MCF 10A (cell line): Measurements from ENCODE around the gene POLR2F. TPM values are rescaled to one million over a fixed set of nuclear protein-coding genes. Genes with fewer than 3 reads are reported as not detected.

Experiments used
- Bru-seq: library from RNA; stranded (reverse); fragments of 400-500 nt; gene quantifications from one replicate; lab custom pipeline; 2021; lab: Mats Ljungman, UMichigan
- BruChase-seq, 2 experiments: library from RNA; stranded (reverse); fragments of 400-500 nt; gene quantifications; one replicate each; lab custom pipeline; 2021; lab: Mats Ljungman, UMichigan
- BruUV-seq: library from RNA; stranded (reverse); fragments of 400-500 nt; replicated peaks from 2 replicates; lab custom pipeline; 2021; lab: Mats Ljungman, UMichigan
- CTCF ChIA-PET: fragments of 300-600 bp; sonication (Branson Sonifier 250); formaldehyde crosslinking; extraction: SDS; loops from one replicate; lab custom pipeline; 2021; ENCODE audit warnings: antibody characterized with exemption, inconsistent platforms; lab: Yijun Ruan, JAX
- POLR2A ChIA-PET: fragments of 300-600, 350-650 bp; sonication (Branson Sonifier 250); formaldehyde crosslinking; extraction: SDS; loops from one replicate; lab custom pipeline; 2020; ENCODE audit warnings: antibody characterized with exemption, inconsistent platforms; lab: Yijun Ruan, JAX
- DNase-seq: peaks from one replicate; pipeline ENCODE4 v3.0.0-alpha.2; 2018; ENCODE audit not compliant: unreplicated experiment
- H3K27ac Mint-ChIP-seq: one replicate; pipeline ENCODE4 v1.8.0; 2022; ENCODE audit warnings: mild to moderate bottlenecking, low read depth, mixed read lengths; ENCODE audit not compliant: unreplicated experiment
- H3K27me3 Mint-ChIP-seq: one replicate; pipeline ENCODE4 v1.8.0; 2022; ENCODE audit warnings: mixed read lengths; ENCODE audit not compliant: insufficient read depth, unreplicated experiment
- H3K36me3 Mint-ChIP-seq: one replicate; pipeline ENCODE4 v1.8.0; 2022; ENCODE audit warnings: mild to moderate bottlenecking, moderate library complexity, mixed read lengths; ENCODE audit not compliant: insufficient read depth, unreplicated experiment
- H3K4me1 Mint-ChIP-seq: one replicate; pipeline ENCODE4 v1.8.0; 2022; ENCODE audit warnings: mixed read lengths; ENCODE audit not compliant: insufficient read depth, unreplicated experiment
- H3K4me3 Mint-ChIP-seq: one replicate; pipeline ENCODE4 v1.8.0; 2022; ENCODE audit warnings: mild to moderate bottlenecking, moderate library complexity, mixed read lengths; ENCODE audit not compliant: unreplicated experiment
- H3K9me3 Mint-ChIP-seq: one replicate; pipeline ENCODE4 v1.8.0; 2022; ENCODE audit warnings: mixed read lengths; ENCODE audit not compliant: unreplicated experiment
- CTCF ChIP-seq: fragments of 200-600 bp; IDR thresholded peaks from one replicate; pipeline ENCODE4 v1.8.0; 2022; ENCODE audit warnings: antibody characterized with exemption, mild to moderate bottlenecking; ENCODE audit not compliant: unreplicated experiment
- intact Hi-C: fragments of 100-400 bp; cut with micrococcal nuclease; formaldehyde crosslinking; loops from 2 replicates; pipeline ENCODE4 v1.14.1; 2022
- long read RNA-seq: library from polyadenylated mRNA; stranded (forward); transcript quantifications from one replicate; pipeline ENCODE4 v2.0.0, GENCODE V29; 2022
- total RNA-seq: library from RNA; stranded (reverse); gene quantifications from 2 replicates; pipeline ENCODE4 v1.2.3, GENCODE V29; 2022

The POLR2F gene
- 87.5 and 97.6 TPM in 2 replicates for total RNA-seq
- Bru-seq, nascent RNA: percentile 38 among the genes with signal in this experiment
- BruChase-seq, experiment 1, labeled RNA remaining after a 6-hour chase: percentile 45 among the genes with signal in this experiment
- percentile 39 among the genes with signal in this experiment for BruChase-seq, experiment 2, labeled RNA remaining after a 2-hour chase
- long read RNA-seq, transcript POLR2F-205 (5 exons, 2,106 nt): major isoform, 86 of 96 reads
- long read RNA-seq, partial matches to known transcripts: 1 of 96 reads
- long read RNA-seq, other reads (novel, unspliced or antisense): 4 of 96 reads

- H3K4me1 Mint-ChIP-seq: peaks cover 18% of the 10 kb centered on the region
- intact Hi-C loops: loop anchor here (1.0 kb wide), 1 partner anchor 19 kb away; no protein-coding TSS in a partner anchor
- CTCF ChIA-PET: interaction anchor here (0.6 to 2.1 kb wide), 11 partner anchors 11 to 90 kb away, joined by 3 to 10 read pairs (median 4); no protein-coding TSS in a partner anchor
- peaks cover 42% of the 10 kb centered on the region for H3K36me3 Mint-ChIP-seq
- no peak for TF ChIP-seq CTCF
- H3K27me3 Mint-ChIP-seq: no peaks in the 10 kb centered on the region
- no peaks in the 10 kb centered on the region for H3K9me3 Mint-ChIP-seq
- BruUV-seq: TSS peak; percentile 21
- peak; percentile 96 for DNase-seq
- POLR2A ChIA-PET: interaction anchor here (0.7 to 3.9 kb wide), 21 partner anchors 9 to 360 kb away, joined by 3 to 32 read pairs (median 6); partner anchors contain the start of genes ANKRD54, GCAT, MICALL1 and PDXP
- peak within 1 kb of the TSS; percentile 76 for H3K4me3 Mint-ChIP-seq
- H3K27ac Mint-ChIP-seq: peak within 1 kb of the TSS; percentile 84
Observed at GRCh38 chr22:37953437-37954179, at the start of gene POLR2F, which contains the start of gene C22orf23. TSS of gene POLR2F (plus strand) at chr22:37953699. CDS start at chr22:37953788, 89 bp downstream. TSS of gene C22orf23 (minus strand) at chr22:37953601. CDS start at chr22:37953149, 452 bp downstream.

GRCh38 chr22:37904572-37905533 lies 48.6 kb upstream of the POLR2F start:
- Mint-ChIP-seq H3K36me3 (peaks cover 4% of the 10 kb centered on the region), H3K9me3 (no peaks in the 10 kb centered on the region), H3K27ac (peak overlapping the region; percentile 84), H3K4me3 (peak overlapping the region; percentile 72), H3K4me1 (peaks cover 37% of the 10 kb centered on the region), H3K27me3 (no peaks in the 10 kb centered on the region)
- peak; percentile 92 for DNase-seq
- TSS peak; percentile 90 for BruUV-seq
- intact Hi-C loops: loop anchor here (1.0 kb wide), 2 partner anchors 18 to 29 kb away; no protein-coding TSS in a partner anchor
- no peak for TF ChIP-seq CTCF
- ChIA-PET POLR2A (interaction anchor here (0.5 to 6.2 kb wide), 19 partner anchors 9 to 1383 kb away, joined by 3 to 189 read pairs (median 5); partner anchors contain the start of genes ANKRD54, C22orf23, EIF3L and GCAT), CTCF (interaction anchor here (0.6 to 3.9 kb wide), 14 partner anchors 8 to 255 kb away, joined by 3 to 24 read pairs (median 4); partner anchors contain the start of genes ANKRD54, C22orf23 and POLR2F)

- Mint-ChIP-seq H3K4me3 (peak within 1 kb of the TSS; percentile 78), H3K27ac (peak within 1 kb of the TSS; percentile 84), H3K36me3 (peaks cover 4% of the 10 kb centered on the region), H3K4me1 (peaks cover 37% of the 10 kb centered on the region), H3K27me3 (no peaks in the 10 kb centered on the region), H3K9me3 (no peaks in the 10 kb centered on the region)
- TF ChIP-seq CTCF: no peak
- intact Hi-C loops: loop anchor here (1.0 kb wide), 3 partner anchors 18 to 60 kb away; no protein-coding TSS in a partner anchor
- CTCF ChIA-PET: interaction anchor here (0.6 to 2.7 kb wide), 13 partner anchors 9 to 254 kb away, joined by 3 to 24 read pairs (median 4); partner anchors contain the start of gene ANKRD54
- no TSS peak for BruUV-seq
- POLR2A ChIA-PET: interaction anchor here (0.6 to 6.2 kb wide), 22 partner anchors 10 to 792 kb away, joined by 3 to 189 read pairs (median 4); partner anchors contain the start of genes ANKRD54, C22orf23, EIF3L and GCAT
- peak; percentile 77 for DNase-seq
Observed at GRCh38 chr22:37905534-37906363, 47.8 kb upstream of the POLR2F start, which contains the start of gene MICALL1. TSS of gene MICALL1 (plus strand) at chr22:37906297. CDS start at chr22:37906423, 126 bp downstream.
